Suprapubic skin (tissue), 4 donors: ENCODE measurements around the gene SPTLC3. TPM values are rescaled to one million over a fixed set of nuclear protein-coding genes. Genes with fewer than 3 reads are reported as not detected.

Source experiments
- DNase-seq, 2 donors: peaks; one replicate each; pipeline ENCODE4 v3.0.0-alpha.2; 2019; ENCODE audit warnings: low spot score in 2 of 2
- H3K27ac ChIP-seq: fragments of 200-600 bp; sonication (generic); one replicate; pipeline ENCODE4 v1.5.1; 2019
- H3K27me3 ChIP-seq: fragments of 200-600 bp; sonication (generic); one replicate; pipeline ENCODE4 v1.5.1; 2019
- H3K36me3 ChIP-seq: fragments of 200-600 bp; sonication (generic); one replicate; pipeline ENCODE4 v1.5.1; 2019
- H3K4me1 ChIP-seq: fragments of 200-600 bp; sonication (generic); one replicate; pipeline ENCODE4 v1.5.1; 2019
- H3K4me3 ChIP-seq: fragments of 200-600 bp; sonication (generic); one replicate; pipeline ENCODE4 v1.5.1; 2019; ENCODE audit warnings: mild to moderate bottlenecking
- H3K9me3 ChIP-seq: fragments of 200-600 bp; sonication (generic); one replicate; pipeline ENCODE4 v1.5.1; 2019
- EP300 ChIP-seq: sonication (generic); formaldehyde crosslinking; IDR thresholded peaks from one replicate; pipeline ENCODE4 v1.6.1; 2017; ENCODE audit warnings: antibody characterized with exemption
- POLR2A ChIP-seq, 2 donors: fragments of 450-650 bp; IDR thresholded peaks; one replicate each; pipeline ENCODE4 v1.6.1; 2017; ENCODE audit warnings: antibody characterized with exemption in 2 of 2, mild to moderate bottlenecking in 2 of 2, moderate library complexity in 2 of 2
- POLR2AphosphoS5 ChIP-seq, 3 donors: sonication (generic); formaldehyde crosslinking; IDR thresholded peaks; one replicate each; pipeline ENCODE4 v1.6.1; 2017; ENCODE audit warnings: antibody characterized with exemption in 3 of 3
- WGBS: methylation state at CpG from one replicate; pipeline ENCODE4 v1.1.5; 2018; 5-methylcytosine and 5-hydroxymethylcytosine counted together
- total RNA-seq, 4 donors: library from RNA; depleted of rRNA; stranded (reverse); fragments of >200 nt; gene quantifications; one replicate each; pipeline ENCODE4 v1.1.0, GENCODE V29; 2016
- TF ChIP-seq, protein P1 (sequence below), 2 donors: fragments of 200-600 bp in 1 of 2; fragments of 450-650 bp in 1 of 2; sonication (generic) in 1 of 2; IDR thresholded peaks; one replicate each; pipeline ENCODE4 v1.5.1; 2016 to 2019; ENCODE audit warnings: antibody characterized with exemption in 2 of 2, mild to moderate bottlenecking in 1 of 2, moderate library complexity in 1 of 2

Gene SPTLC3
- total RNA-seq, 4 donors from 2014 or later: 54.1 to 83.0 (median 64.7) TPM

DNA sequence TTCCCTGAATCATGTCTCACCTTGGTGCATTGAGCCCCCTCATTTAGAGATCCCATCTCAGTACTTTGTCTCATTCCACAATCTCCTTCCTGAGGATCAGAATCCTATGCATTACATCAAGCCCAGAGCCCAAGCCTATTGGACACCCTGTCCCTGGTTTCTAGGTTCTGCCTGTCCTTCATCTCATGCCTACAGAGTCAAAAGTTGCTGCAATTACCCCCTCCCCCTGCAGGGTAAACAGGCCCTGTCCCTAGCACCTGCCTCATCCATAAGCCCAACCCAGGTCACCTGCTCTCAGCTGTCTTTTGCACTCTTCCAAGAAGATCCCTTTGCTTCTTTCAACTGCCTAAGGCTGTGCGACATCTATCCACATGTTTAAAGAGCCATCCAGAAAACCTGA is 93.9 kb downstream of the SPTLC3 start:
- 38% methylated on average over 1 of the region's 1 CpG for WGBS

DNA sequence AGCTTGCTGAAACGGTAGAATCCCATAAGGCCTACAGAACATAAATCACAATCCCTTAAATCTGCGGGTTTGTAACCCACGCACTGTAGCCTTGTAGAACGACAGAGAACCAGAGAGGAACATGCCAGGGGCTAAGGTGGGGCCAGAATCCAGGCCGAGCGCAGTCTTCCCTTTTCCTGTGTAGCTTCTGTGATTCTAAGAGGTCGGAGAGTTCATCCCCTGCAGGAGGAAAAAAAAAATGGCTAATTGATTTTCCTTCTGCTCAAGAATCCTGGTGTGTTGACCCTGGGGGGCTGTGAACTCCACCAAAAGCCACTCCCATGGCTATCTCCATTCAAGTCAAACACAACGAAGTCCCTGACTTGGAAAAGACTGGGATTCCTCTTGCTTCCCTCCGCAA is 96.3 kb downstream of the SPTLC3 start:
- WGBS: 67% methylated on average over 9 of the region's 9 CpGs

More for the DNA sequence above, 93.9 kb downstream of the SPTLC3 start:
- TF ChIP-seq POLR2A (IDR thresholded peaks at IDR 0.05): no peak
- TF ChIP-seq, protein P1, sequence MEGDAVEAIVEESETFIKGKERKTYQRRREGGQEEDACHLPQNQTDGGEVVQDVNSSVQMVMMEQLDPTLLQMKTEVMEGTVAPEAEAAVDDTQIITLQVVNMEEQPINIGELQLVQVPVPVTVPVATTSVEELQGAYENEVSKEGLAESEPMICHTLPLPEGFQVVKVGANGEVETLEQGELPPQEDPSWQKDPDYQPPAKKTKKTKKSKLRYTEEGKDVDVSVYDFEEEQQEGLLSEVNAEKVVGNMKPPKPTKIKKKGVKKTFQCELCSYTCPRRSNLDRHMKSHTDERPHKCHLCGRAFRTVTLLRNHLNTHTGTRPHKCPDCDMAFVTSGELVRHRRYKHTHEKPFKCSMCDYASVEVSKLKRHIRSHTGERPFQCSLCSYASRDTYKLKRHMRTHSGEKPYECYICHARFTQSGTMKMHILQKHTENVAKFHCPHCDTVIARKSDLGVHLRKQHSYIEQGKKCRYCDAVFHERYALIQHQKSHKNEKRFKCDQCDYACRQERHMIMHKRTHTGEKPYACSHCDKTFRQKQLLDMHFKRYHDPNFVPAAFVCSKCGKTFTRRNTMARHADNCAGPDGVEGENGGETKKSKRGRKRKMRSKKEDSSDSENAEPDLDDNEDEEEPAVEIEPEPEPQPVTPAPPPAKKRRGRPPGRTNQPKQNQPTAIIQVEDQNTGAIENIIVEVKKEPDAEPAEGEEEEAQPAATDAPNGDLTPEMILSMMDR (IDR thresholded peaks at IDR 0.05): no peak
- no peak for TF ChIP-seq POLR2AphosphoS5 (IDR thresholded peaks at IDR 0.05)
- no peak for TF ChIP-seq EP300
- no peak for DNase-seq
- H3K4me1 ChIP-seq: peaks cover 15% of the 10 kb centered on the region
- no peaks in the 10 kb centered on the region for H3K27me3 ChIP-seq
- no peaks in the 10 kb centered on the region for H3K9me3 ChIP-seq
- no peaks in the 10 kb centered on the region for H3K36me3 ChIP-seq
- no peak overlapping the region for H3K27ac ChIP-seq
- H3K4me3 ChIP-seq: no peak overlapping the region

DNA sequence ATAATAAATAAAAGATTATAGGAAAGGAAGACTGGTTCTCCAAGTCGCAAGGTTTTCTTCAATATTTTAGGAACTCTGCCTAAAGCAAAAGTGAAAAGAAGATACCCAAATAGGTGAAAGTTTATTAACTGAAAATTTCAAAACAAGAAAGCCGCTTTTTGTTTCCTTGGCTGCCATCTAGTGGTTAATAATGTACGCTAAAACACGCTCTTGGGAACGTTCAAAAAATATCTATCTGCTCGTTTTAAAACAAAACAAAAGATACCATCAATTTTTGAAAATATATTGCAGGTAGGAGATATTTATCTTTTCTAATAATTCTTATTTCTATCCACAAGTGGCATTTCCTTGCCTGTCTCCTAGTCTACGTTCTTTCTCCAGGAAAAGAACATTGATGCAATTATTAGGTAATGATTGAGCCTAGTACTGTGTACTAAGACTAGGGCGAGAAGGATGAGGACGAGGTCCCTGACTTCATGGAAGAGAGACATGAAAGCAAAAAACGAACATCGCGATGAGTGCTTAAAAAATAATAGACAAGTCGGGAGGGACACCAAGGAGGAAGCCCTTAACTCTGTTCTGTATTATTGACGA is 97.2 kb downstream of the SPTLC3 start:
- H3K36me3 ChIP-seq: peaks cover 5% of the 10 kb centered on the region
- TF ChIP-seq POLR2AphosphoS5 (IDR thresholded peaks at IDR 0.05) (no peak), POLR2A (IDR thresholded peaks at IDR 0.05) (no peak)
- TF ChIP-seq, protein P1 (IDR thresholded peaks at IDR 0.05): peak; percentile 35 to 49
- H3K27ac ChIP-seq: no peak overlapping the region
- H3K27me3 ChIP-seq: no peaks in the 10 kb centered on the region
- DNase-seq: no peak
- no peaks in the 10 kb centered on the region for H3K9me3 ChIP-seq
- H3K4me1 ChIP-seq: peaks cover 4% of the 10 kb centered on the region
- WGBS: 35% methylated on average over 14 of the region's 14 CpGs
- no peak overlapping the region for H3K4me3 ChIP-seq

More for the DNA sequence above, 96.3 kb downstream of the SPTLC3 start:
- Histone ChIP-seq H3K9me3 (no peaks in the 10 kb centered on the region), H3K27ac (no peak overlapping the region), H3K4me3 (no peak overlapping the region), H3K27me3 (no peaks in the 10 kb centered on the region), H3K4me1 (peaks cover 5% of the 10 kb centered on the region), H3K36me3 (no peaks in the 10 kb centered on the region)
- TF ChIP-seq, protein P1 (IDR thresholded peaks at IDR 0.05): no peak
- no peak for TF ChIP-seq EP300
- no peak for TF ChIP-seq POLR2A (IDR thresholded peaks at IDR 0.05)
- no peak for TF ChIP-seq POLR2AphosphoS5 (IDR thresholded peaks at IDR 0.05)
- no peak for DNase-seq

- Histone ChIP-seq H3K4me1 (peaks cover 4% of the 10 kb centered on the region), H3K27ac (no peak overlapping the region)
- no peak for DNase-seq
Observed at GRCh38 chr20:13109658-13110057, 100.9 kb downstream of the SPTLC3 start.

GRCh38 chr20:13110796-13111195 is 102.0 kb downstream of the SPTLC3 start:
- Histone ChIP-seq H3K36me3 (peaks cover 10% of the 10 kb centered on the region), H3K27ac (no peak overlapping the region), H3K27me3 (no peaks in the 10 kb centered on the region), H3K4me1 (no peaks in the 10 kb centered on the region), H3K4me3 (no peak overlapping the region), H3K9me3 (no peaks in the 10 kb centered on the region)
- TF ChIP-seq EP300: no peak
- TF ChIP-seq POLR2AphosphoS5 (IDR thresholded peaks at IDR 0.05): no peak
- TF ChIP-seq POLR2A (IDR thresholded peaks at IDR 0.05): no peak
- TF ChIP-seq, protein P1 (IDR thresholded peaks at IDR 0.05): no peak
- no peak for DNase-seq
- WGBS: 83% methylated on average over 2 of the region's 2 CpGs

More at GRCh38 chr20:13109658-13110057, 100.9 kb downstream of the SPTLC3 start:
- no peaks in the 10 kb centered on the region for H3K9me3 ChIP-seq
- H3K27me3 ChIP-seq: no peaks in the 10 kb centered on the region
- no peak overlapping the region for H3K4me3 ChIP-seq
- TF ChIP-seq, protein P1 (IDR thresholded peaks at IDR 0.05): no peak
- no peak for TF ChIP-seq POLR2AphosphoS5 (IDR thresholded peaks at IDR 0.05)
- WGBS: 77% methylated on average over 4 of the region's 4 CpGs
- peaks cover 10% of the 10 kb centered on the region for H3K36me3 ChIP-seq
